ENCODE measurements around the gene ALDH5A1.

ALDH5A1 gene

DNA sequence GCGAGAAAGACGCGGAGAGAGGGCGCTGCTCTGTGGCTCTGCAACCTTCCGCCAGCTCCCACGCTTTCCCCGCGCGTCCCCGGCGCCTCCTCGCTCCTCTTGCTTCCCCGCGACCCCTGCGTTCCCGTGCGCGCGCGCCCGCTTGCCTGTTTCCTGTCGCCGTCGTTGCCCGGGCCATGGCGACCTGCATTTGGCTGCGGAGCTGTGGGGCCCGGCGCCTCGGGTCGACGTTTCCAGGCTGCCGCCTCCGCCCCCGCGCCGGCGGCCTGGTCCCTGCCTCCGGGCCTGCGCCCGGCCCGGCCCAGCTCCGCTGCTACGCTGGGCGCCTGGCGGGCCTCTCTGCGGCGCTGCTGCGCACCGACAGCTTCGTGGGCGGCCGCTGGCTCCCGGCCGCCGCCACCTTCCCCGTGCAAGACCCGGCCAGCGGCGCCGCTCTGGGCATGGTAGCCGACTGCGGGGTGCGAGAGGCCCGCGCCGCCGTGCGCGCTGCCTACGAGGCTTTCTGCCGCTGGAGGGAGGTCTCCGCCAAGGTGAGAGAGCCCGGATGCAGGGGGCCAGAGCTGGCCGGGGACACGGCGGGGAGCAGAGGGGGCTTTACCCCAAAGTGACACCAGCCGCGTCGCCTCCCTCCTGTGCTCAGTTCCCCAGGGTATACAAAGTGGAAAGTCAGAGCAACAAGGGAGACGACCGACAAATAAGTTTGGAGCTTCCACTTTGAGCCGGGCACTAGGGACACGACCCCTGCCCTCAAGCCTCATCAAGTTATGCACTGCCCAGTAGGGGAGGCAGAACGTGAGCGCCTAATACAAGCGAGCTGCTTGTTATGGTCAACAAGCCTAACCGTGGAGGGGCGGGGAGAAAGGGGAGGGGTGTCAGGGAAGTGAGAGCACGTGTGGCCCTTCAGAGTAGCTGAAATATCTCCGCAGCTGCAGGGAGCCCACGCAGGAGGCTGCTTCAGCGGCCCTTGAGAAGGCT, at the start of gene ALDH5A1:
TSS of gene ALDH5A1 (plus strand) at position 149 of the 975 bp plus-strand sequence. CDS start at position 177, 28 bp downstream.
- DNase-seq (ENCODE audit: low spot score) = peak; percentile 71

DNA sequence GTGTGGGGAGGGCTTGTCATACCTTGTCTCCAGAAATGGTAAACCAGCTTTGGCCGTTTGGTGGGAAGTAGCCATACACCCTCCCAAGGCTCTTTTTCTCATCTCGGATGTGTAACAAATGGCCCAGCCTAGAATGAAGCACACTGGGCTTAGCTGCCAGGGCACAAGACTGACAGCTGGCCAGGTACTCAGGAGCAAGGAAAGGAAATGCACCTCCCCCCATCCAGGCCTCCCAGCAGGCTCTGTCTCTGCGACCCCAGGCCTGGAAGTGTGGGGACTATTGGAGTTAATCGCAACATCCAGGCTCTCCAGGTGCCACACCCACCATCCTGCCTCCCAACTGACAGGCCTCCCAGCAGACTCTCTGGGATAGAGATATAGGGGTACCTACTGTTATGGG, 49.1 kb upstream of the ALDH5A1 start:
- DNase-seq (ENCODE audit: low spot score) = no peak

DNA sequence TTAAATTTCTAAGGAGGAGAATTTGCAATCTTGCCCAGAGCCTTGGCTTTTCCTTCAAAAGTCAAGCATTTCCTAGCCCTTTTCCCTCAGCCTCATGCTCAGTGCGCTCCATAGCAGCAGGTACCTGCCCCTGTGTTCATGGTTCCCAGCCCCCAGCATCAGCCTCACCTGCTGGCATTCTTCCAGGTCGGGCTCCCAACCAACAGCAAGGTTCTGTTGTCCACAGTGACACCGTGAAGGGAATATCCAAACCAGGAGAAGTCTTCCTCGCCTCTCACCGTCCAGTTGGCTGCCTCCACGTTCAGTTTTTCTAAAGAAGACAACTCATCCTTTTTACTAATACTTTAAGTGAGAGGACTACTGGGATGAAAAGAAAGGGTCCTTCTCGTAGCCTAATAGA, 48.1 kb upstream of the ALDH5A1 start:
- no peak for DNase-seq (ENCODE audit: low spot score)

DNA sequence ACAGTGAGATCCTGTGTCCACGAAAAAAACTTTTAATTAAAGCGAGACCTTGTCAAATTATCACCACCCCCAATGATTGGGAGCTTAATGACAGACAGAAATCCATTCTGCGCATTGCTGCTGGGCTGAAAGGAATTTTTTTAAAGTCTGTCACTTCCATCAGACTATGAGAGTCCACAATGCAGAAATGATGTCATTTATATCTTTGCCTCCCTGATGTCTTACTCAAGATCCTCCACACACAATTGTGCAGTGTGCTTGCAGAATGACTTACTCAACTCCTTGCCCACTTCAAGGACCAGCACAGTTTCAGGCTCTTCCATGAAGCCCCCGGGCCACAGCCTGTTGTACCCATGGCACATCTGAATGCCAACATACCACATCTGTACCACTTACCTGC, 46.4 kb upstream of the ALDH5A1 start:
- no peak for DNase-seq (ENCODE audit: low spot score)

DNA sequence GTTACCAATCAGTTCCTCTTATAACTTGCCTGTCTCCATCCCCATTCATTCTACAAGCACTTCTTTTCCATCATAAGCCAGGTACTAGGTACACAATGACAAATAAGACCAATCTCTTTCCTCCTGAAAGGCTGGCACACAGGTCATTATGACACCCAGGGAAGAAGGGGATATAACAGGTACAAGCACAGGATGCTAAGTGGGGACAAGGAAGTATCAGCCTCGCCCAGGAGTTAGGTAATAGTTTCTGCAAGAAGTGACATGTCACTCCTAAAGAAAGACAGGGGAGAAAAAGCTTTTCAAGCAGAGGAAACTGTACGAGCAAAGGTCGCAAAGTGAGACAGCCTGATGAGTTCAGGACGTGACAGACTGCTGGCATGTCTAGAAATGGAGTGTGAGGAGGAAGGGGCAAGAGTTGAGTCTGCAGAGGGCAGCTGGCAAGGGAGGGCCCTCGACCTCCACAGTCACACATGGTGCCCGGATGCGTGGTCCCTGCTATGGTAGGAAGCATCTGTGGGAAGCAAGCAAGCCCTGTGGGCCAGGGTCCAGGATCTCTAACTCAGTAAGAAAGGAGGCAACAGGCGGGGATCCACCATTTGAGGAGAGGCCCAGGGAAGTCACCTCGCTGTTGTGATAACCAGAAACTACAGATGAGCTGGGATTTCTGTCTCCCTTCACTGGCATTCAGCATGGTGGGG, 45.8 kb upstream of the ALDH5A1 start:
- no peak for DNase-seq (ENCODE audit: low spot score)

DNA sequence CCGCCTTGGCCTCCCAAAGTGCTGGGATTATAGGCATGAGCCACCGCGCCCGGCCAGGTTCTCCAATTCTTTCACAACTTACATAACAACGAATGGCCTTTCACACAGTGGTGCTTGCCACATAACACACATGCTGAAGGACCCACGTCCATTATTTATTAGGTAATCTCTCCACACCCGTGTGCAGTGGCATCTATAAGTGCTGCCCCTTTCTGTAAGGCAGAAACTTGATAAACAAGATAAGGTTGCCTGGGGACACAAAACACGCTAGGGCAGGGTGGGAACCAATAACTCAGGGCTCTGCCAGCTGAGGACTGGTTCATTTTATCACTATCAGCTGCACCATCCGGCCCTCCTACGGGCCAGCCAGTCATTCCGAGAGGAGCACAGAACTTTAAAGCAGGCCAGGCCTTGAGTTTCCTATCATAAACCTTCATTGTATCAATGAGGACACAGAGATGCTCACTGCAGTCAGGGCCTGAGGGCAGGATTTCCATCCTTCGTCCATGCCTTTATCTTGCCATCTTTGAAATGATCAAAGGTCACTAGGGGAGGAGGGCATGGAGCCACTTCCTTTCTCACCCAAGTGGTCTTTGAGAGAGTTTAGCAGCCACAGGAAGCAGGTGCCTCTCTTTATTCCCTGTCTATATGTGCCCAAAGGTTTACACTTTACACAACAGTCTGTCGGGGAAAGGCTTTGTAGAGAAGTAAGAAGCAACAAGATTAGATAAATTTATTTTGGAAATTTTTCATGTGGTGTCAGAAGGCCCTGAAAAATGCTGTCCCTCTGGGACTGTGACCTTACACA, 43.0 kb upstream of the ALDH5A1 start:
- peak; percentile 88 for DNase-seq (ENCODE audit: low spot score)

DNA sequence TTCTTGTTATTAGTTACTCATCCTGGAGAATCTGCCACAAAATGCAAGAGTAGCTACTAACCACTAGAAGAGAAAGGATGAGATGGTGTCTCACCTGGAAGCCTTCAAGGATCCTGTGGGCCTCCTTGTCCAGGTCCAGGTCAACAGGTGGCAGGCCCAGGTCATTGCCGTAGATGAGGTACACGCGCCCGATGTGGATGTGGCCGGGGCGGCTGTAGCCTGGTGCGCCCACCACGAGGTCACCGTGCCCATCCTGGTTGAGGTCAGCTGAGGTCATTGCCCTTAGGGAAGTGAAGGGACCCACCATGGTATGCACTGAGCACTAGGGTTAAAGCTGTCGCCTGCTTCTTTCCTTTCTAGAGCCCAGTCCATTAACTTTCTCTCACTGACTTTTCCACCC, 40.8 kb upstream of the ALDH5A1 start:
- DNase-seq (ENCODE audit: low spot score) = no peak

DNA sequence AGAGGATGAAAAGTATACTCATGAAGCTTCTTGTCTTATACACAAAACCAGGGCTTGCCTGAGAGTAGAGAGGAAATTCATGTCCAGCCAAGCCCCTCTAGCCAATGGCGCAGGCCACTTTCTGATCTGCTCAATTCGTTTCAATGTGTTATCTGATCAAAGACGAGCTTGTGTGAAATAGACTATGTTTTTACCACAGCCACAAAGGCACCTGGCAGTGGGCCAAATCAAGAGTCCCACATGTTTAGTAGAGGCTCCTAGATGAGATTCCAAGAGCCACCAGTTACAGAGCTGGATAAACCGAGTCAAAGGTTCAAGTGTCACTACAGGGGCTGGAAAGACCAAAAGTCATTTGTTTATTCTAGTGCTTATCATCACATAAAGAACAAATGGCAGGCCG, 40.3 kb upstream of the ALDH5A1 start:
- peak; percentile 52 for DNase-seq (ENCODE audit: low spot score)

DNA sequence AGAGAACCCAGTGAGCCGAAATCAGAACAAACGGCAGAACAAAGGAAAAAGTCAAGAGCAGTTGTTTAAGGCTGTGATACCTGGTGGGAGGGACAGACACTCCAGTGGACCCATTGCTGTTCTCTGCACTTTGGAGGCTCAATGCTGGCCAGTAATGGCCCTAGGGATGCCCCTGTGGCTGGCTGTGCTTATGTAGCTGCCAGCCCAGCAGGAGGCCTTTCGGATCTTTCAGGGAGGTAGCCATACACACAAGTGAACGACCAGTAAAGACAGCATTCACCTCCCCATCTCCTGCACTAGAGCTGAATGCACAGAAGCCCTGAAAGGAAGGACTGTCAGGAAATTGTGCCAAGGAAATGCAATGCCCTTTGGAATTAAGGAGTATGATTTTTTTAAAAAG, 39.7 kb upstream of the ALDH5A1 start:
- no peak for DNase-seq (ENCODE audit: low spot score)

DNA sequence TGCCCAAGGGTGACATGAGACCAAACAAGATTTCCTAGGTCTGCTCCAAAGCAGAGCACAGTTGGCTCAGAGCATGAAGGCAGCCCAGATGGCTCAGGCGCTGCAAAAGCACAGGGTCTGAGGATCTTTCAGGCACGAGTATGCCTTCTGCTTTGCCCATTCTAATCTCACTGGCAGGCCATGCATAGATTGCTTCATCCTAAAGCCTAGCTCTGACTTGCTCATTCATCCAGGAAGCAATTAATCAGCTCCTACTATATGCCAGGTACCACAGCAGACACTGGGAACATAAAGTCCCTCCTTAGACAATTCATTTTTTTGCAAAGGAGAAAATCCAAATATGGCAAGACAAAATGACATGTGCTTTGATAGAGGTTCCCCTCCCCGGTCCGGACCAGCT, 36.6 kb upstream of the ALDH5A1 start:
- no peak for DNase-seq (ENCODE audit: low spot score)

DNA sequence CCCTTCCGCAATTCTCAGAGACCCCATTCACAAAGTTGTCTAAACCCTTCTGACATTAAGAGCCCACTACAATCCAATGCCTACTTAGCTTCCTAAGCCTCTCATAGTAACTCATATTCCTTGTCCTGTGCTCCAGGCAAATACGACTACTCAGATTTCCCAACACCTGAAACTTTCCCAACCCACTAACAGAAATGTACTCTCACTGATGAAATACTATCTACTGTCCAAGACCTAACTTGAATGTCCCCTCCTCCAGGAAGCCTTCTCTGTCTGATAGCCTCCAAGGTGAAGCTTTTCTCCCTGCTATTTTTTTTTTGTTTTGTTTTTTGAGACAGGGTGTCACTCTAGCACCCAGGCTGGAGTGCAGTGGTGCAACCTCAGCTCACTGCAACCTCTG, 35.8 kb upstream of the ALDH5A1 start:
- DNase-seq (ENCODE audit: low spot score) = no peak

DNA sequence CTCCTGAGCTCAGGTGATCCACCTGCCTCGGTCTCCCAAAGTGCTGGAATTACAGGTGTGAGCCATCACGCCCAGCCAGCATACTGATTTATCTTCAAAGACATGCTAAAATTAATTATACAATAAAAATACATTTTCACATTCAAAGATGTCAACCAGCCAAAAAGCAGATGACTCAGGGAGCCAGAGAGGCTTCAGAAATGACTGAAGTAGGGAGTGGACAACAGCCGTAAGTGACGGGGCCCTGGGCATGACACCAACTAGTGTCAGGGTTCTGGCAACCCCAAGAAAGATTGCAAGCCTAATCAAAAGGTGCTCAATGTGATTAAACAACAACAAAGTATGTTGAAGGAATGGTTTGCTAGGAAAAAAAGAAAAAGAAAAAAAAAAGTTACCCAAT, 33.8 kb upstream of the ALDH5A1 start:
- DNase-seq (ENCODE audit: low spot score) = no peak

DNA sequence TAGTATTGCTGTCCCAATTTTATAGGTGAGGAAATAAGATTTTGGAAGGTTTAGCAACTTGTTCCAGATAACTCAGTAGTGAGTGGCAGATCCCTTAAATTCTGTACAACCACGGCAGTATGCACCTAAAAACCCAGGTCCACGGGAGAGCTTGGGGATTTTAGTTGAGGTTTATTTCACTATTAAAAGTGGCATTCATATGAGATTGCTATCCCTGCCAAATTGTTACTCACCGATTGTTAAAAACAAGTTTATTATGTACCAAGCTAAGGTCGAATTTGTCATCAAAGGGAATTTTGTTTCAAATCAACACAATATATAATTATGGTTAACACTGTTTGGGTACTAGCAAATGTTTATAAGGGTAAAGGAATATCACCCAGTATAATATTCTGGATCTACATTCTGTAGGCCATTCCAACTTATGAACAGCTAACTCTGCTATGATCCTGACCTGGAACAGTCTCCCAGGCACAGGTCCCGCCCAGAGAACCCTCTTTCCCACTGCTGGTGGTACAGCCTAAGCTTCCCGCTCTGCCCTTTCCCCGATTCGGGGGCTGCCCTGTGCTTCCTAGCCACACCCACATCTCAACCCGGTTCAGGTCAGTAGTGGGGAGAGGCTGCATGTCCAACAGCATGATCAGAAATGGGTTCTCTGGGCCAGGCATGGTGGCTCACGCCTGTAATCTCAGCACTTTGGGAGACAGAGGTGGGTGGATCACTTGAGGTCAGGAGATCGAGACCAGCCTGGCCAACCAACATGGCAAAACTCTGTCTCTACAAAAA, 30.3 kb upstream of the ALDH5A1 start:
- no peak for DNase-seq (ENCODE audit: low spot score)

DNA sequence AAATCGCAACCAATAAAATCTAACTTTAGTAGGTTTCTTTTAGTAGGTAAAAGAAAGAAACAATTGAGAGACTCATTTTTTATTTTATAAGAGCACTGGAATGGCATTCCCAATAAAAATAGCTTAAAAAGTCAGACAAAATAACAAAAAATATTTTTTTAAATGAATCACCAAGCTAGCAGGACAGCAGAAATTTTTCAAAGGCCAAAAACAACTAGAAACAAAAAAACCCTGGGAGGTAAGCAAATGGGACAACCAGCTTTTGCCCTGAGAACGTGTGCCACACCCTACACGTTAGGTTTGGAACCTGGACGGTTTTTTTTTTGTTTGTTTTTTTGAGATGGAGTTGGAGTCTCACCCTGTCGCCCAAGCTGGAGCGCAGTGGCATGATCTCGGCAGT, 25.0 kb upstream of the ALDH5A1 start:
- DNase-seq (ENCODE audit: low spot score) = no peak

DNA sequence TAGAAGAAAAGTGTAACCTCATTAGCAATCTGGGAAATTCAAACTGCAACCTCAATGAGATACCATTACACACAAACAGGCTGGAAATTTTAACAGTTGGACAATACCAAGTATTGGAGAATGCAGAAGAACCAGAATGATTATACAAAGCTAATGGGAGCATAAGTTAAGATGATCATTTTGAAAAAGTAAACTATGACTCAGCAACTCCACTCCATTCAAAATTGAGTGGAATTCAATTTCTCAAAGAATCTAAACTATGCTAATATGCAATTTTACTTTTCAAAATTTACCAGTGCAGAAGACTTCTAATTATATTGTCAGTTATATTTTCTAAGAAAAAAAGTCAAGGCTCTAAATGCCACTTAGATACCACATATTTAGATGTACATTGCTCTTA, 22.6 kb upstream of the ALDH5A1 start:
- DNase-seq (ENCODE audit: low spot score) = no peak

DNA sequence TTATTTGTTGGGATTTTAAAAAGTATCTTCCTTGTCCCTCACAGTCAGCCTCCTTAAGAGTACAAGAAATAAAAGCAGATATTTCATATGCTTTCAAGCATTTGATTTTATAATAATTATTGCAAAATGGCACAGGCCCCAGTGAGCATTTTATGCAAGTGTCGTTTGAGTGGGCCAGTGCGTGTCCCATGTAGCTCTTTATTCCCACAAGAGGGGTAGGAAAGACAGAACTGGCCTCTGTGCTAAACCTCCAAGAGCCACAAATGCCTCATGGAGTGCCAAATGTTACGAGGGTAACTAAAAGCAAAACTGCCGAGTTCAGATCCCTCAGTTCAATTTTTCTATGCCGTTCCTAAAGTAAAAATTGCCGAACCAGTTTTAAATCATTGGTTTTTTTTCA, 18.1 kb upstream of the ALDH5A1 start:
- no peak for DNase-seq (ENCODE audit: low spot score)

DNA sequence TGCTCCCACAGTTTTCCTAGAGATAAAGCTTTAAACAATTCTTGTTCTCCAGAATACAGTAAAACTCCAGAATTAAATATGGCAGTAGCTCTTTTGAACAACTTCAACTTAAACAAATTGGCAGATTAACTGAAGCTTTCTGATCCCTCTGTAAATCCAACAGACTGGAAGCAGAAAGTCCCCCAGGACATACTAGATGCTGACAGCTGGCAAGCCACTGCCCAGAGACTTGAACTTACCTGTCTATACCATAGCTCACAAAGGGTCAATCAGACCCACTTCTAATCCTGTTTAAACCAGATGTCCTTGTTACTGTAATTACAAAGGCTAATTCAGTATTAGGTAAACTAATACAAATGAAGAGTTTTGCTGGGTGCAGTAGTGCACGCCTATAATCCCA, 17.7 kb upstream of the ALDH5A1 start:
- no peak for DNase-seq (ENCODE audit: low spot score)

DNA sequence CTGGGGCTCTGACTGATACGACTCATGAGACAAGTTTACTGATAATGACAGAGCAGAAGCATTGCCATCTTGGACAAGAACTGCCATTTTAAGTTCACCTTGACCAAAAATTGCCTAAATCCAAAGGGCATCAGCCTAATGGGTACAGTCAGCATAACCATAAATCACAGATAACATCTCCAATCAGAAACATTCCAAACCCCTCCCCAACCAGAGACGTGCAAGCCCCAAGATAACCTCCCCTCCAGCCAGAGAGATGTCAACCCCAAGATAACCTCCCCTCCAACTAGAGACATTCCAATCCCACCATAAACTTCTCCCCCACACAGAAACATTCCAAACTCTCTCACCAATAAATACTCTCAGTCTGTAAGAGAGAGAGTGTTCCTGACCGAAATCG, 15.9 kb upstream of the ALDH5A1 start:
- no peak for DNase-seq (ENCODE audit: low spot score)

DNA sequence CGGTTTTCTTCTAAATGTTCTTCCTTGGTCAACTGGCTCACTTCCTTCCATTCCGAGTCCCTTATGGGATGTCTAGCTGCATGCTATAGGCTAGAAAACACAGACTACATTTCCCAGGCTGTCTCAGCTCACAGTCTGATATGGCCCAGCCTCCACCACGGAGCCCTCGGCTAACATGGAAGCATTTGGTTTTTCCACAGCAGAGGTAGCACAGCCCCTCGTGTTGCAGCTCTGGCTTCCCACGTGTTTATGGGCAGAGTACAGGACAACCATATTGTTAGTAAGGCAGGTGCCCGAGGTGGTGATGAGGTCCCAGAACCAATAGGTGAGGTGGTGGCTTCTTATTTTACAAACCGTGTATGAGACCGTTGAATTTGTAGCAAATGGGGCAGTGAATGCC, 14.1 kb upstream of the ALDH5A1 start:
- no peak for DNase-seq (ENCODE audit: low spot score)

DNA sequence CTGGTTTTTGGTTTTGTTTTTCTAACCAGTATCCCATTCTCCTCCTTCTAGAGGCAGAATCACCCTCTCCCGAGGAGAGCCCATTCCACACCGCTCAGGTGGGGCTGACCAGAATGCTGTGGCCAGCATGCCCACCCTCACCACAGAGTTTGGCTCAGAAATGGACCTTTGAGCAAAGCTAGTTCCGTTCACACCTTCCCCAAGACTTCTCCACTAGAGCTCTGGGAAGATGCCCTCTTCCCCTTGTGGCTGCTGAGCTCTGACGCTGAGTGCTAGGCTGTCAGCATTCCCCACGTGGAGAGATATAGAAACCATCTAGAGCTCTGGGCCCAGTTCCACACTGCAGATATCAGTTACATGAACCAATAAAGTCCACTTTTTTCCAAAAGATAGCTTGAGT, 13.3 kb upstream of the ALDH5A1 start:
- DNase-seq (ENCODE audit: low spot score) = no peak

DNA sequence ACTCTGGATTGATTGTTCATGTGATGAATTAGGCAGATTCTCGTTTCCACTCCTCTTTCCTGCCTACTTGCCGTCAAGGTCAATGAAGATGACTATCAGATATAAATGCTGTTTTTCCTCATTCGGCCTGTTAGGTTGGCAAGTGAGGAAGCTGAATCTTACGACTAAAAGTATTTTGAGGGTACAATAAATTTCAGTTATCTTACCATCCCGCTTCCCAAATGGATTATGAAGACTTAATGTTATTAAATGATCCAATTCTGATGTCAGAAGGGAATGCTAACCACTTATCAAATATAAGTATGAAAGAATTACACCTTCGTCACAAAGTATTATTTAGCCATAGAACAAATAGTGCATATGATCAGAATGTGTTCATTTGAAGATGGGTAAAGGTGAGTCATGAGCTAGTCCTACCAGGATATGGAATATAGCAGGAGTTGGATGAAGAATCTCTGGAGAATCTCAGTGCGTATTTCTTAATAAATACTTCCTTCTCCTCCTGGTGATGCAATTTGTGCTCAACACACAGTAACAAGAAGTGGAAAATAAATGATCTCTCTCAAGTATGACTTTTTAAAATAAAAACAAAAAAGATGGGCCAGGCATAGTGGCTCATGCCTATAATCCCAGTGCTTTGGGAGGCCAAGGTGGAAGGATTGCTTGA, 10.0 kb upstream of the ALDH5A1 start:
- no peak for DNase-seq (ENCODE audit: low spot score)

All from hematopoietic multipotent progenitor cell treated with erythropoietin and hydrocortisone succinate and interleukin-3 and kit ligand, for 15 days (in vitro differentiated cells).